ENCODE measurements around the gene FKBP1B.

Gene FKBP1B

DNA sequence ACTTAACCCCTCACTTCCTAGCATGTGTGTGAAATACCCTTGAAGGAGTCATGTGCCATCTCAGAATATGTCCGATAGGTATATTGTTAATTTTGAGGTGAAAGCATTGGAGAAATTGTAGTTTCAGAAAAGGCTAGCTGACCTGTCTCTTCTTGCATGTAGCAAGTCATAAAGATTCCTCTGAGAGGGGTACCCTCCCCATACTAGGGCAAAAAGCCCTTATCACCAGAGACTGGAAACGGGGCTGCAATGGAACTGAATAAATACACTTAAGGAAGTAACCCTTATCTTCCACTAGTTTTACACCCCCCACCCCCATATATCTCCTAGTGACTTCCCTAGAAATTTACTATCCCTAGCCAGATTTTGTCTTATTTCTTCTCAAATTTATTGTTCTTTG, 28.3 kb downstream of the FKBP1B start:
- H3K9ac ChIP-seq (ENCODE audit: low read length): peak overlapping the region; percentile 67; the same call in 1 of the 2 replicates
- no peaks in the 10 kb centered on the region for H4K20me1 ChIP-seq (ENCODE audit: low read depth, low read length)
- H3K4me2 ChIP-seq (ENCODE audit: low read depth, low read length, poor library complexity, severe bottlenecking): peak overlapping the region; percentile 73

DNA sequence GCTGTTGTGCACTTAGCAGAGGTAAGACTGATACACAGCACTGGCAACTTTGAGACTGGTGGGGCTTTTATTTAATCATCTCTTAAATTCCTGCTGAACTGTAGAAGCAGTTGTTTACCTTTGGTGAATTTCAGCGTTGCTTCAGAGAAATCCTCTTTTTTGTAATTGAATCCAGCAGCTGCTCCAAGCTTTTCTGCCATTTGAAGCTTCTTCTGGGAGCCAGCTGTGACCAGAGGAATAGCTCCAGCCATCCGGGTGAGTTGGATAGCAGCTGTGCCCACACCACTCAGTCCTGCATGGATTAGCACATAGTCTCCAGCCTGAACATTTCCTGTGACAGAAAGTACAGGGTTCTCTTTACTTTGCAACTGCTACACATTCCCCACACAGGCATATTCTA, 31.2 kb downstream of the FKBP1B start:
- H3K27ac ChIP-seq (ENCODE audit: low read depth, low read length): no peak overlapping the region
- H2AFZ ChIP-seq (ENCODE audit: low read depth, low read length, severe bottlenecking): no peak overlapping the region
- H3K27me3 ChIP-seq (ENCODE audit: low read length): no peaks in the 10 kb centered on the region
- H3K4me2 ChIP-seq (ENCODE audit: low read depth, low read length, poor library complexity, severe bottlenecking): no peak overlapping the region
- H3K9me3 ChIP-seq (ENCODE audit: insufficient read depth, low read length): no peaks in the 10 kb centered on the region
- H3F3A ChIP-seq (ENCODE audit: insufficient read depth): peaks cover 5% of the 10 kb centered on the region; the same call in 1 of the 2 replicates
- TF ChIP-seq CTCF (IDR thresholded peaks at IDR 0.05; ENCODE audit: insufficient read depth, low read length, poor library complexity, severe bottlenecking) (no peak), EZH2phosphoT487 (conservative IDR thresholded peaks at IDR 0.05; ENCODE audit: low read length) (no peak)
- H3K79me2 ChIP-seq (ENCODE audit: insufficient read depth, low read length): peaks cover 3% of the 10 kb centered on the region
- no peaks in the 10 kb centered on the region for H3K9me2 ChIP-seq (replicated peaks; ENCODE audit: insufficient read depth, low read length)
- H4K20me1 ChIP-seq (ENCODE audit: low read depth, low read length): no peaks in the 10 kb centered on the region
- H3K4me3 ChIP-seq (ENCODE audit: insufficient read depth, low read length, poor library complexity, severe bottlenecking): no peak overlapping the region
- no peak overlapping the region for H3K9ac ChIP-seq (ENCODE audit: low read length)
- no peaks in the 10 kb centered on the region for H3K36me3 ChIP-seq (ENCODE audit: low read length)

More for the DNA sequence above, 28.3 kb downstream of the FKBP1B start:
- H3K9me3 ChIP-seq (ENCODE audit: insufficient read depth, low read length): no peaks in the 10 kb centered on the region
- no peak overlapping the region for H3K27ac ChIP-seq (ENCODE audit: low read depth, low read length)
- no peaks in the 10 kb centered on the region for H3K9me2 ChIP-seq (replicated peaks; ENCODE audit: insufficient read depth, low read length)
- H3K36me3 ChIP-seq (ENCODE audit: low read length): peaks cover 9% of the 10 kb centered on the region; the same call in 1 of the 2 replicates
- peaks cover 23% of the 10 kb centered on the region for H3K79me2 ChIP-seq (ENCODE audit: insufficient read depth, low read length)
- H2AFZ ChIP-seq (ENCODE audit: low read depth, low read length, severe bottlenecking): no peak overlapping the region
- H3F3A ChIP-seq (ENCODE audit: insufficient read depth): peaks cover 5% of the 10 kb centered on the region; the same call in 1 of the 2 replicates
- no peaks in the 10 kb centered on the region for H3K27me3 ChIP-seq (ENCODE audit: low read length)
- H3K4me3 ChIP-seq (ENCODE audit: insufficient read depth, low read length, poor library complexity, severe bottlenecking): no peak overlapping the region
- TF ChIP-seq CTCF (IDR thresholded peaks at IDR 0.05; ENCODE audit: insufficient read depth, low read length, poor library complexity, severe bottlenecking) (no peak), EZH2phosphoT487 (conservative IDR thresholded peaks at IDR 0.05; ENCODE audit: low read length) (no peak)

GRCh38 chr2:24082787-24083566, 33.4 kb downstream of the FKBP1B start:
- H3K27ac ChIP-seq (ENCODE audit: low read depth, low read length): peak overlapping the region; percentile 58
- peak overlapping the region; percentile 63 for H3K4me2 ChIP-seq (ENCODE audit: low read depth, low read length, poor library complexity, severe bottlenecking)
- H4K20me1 ChIP-seq (ENCODE audit: low read depth, low read length): no peaks in the 10 kb centered on the region
- H2AFZ ChIP-seq (ENCODE audit: low read depth, low read length, severe bottlenecking): peak overlapping the region; percentile 76
- no peak for TF ChIP-seq CTCF (IDR thresholded peaks at IDR 0.05; ENCODE audit: insufficient read depth, low read length, poor library complexity, severe bottlenecking)
- TF ChIP-seq EZH2phosphoT487 (conservative IDR thresholded peaks at IDR 0.05; ENCODE audit: low read length): no peak
- no peaks in the 10 kb centered on the region for H3K9me3 ChIP-seq (ENCODE audit: insufficient read depth, low read length)
- H3K36me3 ChIP-seq (ENCODE audit: low read length): no peaks in the 10 kb centered on the region
- no peaks in the 10 kb centered on the region for H3K79me2 ChIP-seq (ENCODE audit: insufficient read depth, low read length)
- peak overlapping the region; percentile 53 for H3K4me3 ChIP-seq (ENCODE audit: insufficient read depth, low read length, poor library complexity, severe bottlenecking)
- peaks cover 6% of the 10 kb centered on the region; the same call in 1 of the 2 replicates for H3F3A ChIP-seq (ENCODE audit: insufficient read depth)
- H3K9me2 ChIP-seq (replicated peaks; ENCODE audit: insufficient read depth, low read length): no peaks in the 10 kb centered on the region
- no peaks in the 10 kb centered on the region for H3K27me3 ChIP-seq (ENCODE audit: low read length)
- H3K9ac ChIP-seq (ENCODE audit: low read length): peak overlapping the region; percentile 64
